HCEC 1CT (cell line): ENCODE measurements around the gene VSTM2L.

ENCODE experiments used
- DNase-seq: peaks from one replicate; pipeline ENCODE4 v3.0.0-alpha.2; 2017

VSTM2L gene

DNA sequence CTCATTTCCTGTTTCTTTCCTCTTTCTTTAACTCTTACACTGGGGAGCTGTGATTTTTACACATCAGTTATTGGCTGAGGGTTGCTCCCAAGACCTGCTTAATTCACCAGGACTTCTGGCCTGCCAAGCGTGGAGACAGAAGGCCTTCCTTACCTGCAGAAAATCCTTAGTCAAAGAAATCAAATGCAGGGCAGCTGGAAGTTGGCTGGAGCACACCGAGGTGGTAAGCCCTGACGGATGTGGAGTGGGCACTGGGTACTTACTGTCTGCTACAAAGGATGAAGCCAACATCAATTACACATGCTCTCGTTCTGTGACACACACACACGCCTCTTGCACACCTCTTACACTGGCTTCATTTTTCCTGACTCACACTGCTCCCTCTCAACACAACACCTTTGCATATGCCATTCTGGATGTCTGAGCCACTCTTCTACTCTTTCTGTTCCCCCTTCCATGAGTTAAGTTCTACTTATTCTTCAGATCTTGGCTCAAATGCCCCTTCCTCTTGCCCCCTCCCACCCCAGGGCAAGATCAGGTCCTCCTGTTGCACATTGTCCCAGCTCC lies 68.7 kb downstream of the VSTM2L start:
- no peak for DNase-seq

DNA sequence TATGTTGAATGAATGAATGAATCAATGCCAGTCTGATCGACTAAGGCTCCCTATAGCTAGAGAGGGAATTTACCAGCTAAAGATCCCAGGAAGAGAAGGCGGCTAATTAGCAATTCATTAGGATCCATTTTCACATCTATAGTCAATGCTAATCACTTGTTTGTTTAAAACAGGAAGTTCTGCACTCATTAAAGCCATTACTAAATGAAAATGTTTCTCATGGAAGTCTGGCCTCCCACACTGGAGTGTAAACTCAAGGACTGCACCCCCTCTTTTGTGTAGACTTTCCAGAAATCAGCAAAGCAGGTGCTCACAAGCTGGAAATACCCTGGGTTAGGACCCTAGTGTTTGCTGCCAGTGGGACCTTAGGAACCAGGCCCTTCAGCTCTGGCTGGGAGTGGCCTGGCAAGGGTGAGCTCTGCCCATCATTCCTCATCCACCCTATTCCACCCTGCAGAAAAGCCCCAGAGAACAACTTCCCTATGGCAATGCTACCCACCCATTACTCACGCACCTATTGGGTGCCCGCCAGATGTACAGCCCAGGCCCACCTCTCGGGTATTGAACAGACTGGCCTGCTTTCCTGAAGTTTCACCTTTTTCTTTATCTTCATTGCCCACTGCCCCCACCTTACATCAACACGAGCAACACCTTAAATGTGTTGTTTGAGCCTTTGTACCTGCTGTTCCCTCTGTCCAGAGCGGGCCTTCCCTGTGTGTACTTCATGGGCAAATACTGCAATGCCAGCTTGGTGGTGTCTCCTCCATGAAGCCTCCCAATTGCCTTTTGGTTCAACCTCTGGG lies 69.5 kb downstream of the VSTM2L start:
- DNase-seq, result no peak

DNA sequence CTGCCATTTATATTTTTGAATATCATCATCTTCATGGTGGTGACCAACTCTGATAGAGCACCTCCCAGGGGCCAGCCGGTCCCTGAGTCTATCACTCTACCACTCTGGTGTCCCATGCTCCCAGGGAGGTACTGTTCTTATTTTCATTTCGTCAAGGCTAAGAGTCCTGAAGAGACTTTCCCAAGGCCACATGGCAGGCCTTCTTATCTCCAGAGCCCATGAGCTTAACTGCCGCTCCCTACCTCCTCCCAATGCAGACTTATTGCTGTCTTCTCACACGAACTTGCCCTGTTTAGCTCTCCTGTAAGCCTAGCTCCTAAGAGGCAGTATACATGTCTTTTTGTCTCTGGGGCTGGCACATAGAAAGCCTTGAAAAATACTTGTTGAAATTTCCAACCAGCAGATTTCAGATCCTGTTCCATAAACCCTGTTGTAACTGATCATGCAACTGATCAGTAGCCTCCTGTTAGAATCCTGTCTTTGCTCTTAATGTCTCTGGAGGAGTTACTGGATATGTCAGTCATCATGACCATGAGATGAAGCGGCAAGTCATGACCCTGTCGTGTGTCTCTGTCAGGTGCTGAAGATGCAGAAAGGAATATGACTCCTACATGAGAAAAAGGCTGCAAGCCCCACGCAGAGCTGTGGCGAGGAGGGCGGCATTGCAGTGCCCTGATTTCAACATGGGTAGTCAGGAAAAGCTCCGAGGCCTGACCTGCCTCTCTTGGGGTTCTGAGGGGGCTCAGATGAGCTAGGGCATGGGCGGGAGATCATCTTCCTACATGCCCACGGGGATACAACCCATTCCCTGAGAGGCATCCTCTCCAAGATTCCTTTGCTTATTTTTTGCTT lies 70.4 kb downstream of the VSTM2L start:
- DNase-seq, result no peak

DNA sequence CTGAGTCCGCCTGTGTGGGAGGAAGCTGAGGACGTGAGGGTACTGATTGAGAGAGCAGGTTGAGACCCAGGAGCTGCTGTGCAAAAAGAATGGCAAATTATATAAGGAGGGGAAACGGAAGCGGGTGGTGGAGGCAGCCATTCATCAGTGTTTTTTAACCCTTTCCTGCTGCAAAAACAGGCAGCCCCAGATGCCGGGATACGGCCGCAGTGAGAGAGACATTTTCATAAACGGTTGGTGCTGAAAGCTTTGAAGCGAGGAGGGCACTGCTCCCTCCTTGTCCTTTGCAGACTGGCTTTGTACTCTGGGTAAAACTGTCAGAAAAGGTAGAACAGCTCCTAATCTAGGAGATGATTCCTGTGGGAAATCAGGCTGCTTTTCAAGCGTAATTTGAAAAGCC lies 74.0 kb downstream of the VSTM2L start:
- no peak for DNase-seq

DNA sequence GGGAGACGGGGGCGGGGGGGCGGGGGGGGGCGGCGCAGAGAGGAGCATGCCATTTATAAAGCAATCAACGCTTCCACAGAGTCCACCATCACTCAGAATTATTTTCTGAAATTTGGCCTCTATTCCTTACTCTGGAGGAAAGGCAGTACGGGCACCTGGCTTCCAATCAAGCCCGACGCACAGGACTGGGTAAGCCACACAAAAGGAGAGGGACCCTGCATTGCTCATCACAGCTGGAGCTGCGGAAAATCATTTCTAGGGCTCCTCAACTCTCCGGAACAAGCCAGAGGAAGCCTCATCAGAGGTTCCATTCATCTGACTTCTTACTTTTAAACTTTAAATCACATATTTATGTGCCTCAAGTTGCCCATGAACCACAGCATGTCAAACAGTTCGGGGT lies 74.4 kb downstream of the VSTM2L start:
- no peak for DNase-seq

DNA sequence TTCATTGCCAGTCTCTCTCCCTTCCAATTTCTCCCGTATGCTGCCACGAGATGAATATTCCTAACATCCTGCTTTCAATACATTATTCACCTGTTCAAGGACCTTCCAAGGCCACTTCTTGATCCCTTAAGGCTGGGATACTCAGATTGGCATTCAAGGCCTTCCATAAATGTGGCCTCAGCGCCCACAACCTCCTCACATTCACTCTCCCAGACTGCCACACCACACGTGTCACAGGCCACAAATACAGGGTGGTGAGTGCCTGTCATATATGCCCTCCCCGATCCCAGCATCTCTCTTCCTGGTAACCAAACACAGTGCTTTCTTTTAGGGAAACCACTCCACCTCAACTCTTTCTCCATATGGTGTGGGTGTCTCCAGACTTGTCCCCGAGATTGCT lies 74.9 kb downstream of the VSTM2L start:
- DNase-seq, result no peak

DNA sequence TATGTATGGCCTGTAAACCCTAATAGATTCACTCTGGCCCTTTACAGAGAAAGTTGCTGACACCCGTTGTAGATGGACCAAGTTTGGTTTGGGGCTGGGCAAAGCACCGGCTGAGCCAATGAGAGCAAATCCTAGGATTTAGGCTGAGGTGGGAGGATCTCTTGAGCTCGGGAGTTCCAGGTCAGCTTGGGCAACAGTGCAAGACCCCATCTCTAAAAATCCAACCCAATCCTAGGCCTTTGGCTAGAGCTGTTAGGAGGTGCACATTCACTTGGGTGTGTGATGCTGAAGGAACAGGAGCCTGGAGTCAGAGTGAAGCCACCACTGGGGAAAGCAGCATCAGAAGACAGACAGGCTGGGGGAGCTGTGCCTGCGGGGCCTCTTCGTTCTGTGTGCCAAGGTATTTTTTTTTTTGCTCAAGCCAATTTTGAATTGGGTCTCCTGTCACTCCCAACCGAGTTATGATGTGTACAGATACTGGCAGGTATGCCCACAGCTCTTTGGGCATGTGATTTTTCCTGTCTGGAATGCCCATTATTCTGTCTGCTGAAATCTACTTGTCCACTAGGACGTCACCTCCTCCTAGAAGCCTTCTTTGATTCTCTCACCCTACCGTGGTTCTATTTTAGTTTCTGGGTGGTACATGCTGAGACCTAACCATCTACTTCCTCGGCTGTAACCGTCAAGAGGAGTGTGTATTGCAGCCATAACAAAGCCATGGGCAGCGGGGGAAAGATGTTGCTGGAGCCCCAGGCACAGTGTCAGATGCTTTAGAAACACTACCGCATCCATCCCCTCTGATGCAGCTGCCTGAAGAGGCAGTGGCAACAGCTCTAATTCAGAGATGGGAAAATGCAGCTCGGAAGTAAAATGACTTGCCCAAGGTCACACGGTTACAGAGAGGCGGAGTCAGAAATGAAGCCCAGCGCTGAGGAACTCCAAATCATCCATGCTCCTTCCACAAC lies 76.4 kb downstream of the VSTM2L start:
- DNase-seq, result no peak

DNA sequence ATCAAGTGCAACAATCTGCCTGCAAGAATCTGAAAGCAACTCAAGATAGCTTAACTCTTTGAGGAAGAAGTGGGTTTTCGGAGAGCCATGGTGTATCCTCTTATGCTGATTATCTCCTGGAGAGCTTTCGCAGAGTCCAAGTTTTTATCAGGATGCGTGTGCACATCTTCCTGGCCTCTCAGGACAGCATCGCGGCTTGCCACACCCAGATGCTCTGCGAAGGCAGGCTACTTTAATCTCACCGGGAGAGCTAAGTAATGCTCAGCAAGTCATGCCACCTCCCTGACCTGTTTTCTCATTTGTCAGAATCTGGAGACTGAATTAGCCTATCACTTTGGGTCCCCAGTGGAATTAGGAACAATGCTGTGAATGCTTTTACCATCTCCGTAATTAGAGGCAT lies 77.5 kb downstream of the VSTM2L start:
- no peak for DNase-seq

DNA sequence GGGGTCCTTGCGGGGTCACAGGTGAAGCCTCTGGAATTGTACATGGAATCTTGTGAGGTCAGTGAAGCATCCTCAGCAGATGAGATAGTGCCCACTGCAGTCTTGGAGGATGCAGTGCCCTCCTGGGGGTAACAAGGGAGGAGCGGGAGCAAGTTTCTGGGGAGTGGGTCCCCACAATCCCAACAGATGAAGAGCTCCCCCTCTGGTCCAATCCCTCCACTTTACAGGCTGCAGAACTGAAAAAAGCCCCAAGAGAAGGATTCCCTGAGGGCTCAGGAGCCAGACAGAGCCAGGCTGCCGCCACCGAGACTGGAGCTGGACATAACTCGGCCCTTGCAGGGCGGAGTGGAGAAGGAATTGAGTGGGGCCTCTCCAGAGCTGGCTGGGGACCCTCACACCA lies 77.9 kb downstream of the VSTM2L start:
- no peak for DNase-seq

DNA sequence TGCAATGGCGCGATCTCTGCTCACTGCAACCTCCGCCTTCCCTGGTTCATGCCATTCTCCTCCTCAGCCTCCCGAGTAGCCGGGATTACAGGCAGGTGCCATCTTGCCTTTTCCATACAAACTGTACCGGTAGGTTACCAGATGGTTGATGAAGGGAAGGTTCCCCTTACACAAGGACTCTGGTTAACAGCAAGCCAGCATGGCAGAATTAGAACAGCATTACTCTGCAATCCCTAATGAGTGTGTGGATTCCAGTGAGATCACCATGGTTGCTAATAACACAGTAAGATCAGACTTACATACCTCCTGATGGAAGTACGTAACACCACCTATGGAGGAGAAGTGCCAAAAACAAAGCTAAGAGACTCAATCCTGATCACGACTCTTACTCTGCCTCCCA lies 78.6 kb downstream of the VSTM2L start:
- DNase-seq, result no peak

DNA sequence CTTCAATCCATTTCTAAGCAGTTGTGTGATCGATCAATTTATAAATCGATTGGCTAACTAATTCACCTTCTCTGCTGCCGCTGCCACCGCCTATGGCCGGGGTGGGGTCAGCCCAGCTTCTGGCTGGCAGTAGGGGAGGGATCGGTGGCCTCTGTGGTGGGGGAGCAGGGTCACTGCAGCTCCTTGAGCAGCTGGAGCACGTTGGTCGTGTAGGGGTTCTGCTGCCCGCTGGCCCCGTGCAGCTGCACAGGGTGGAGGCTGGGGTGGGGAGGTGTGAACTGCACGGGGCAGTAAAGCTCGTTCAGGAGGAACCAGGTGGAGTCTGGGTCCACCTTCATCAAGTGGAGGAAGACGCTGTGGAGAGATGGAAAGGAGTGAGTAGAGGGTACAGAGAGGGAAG lies 80.4 kb downstream of the VSTM2L start:
- DNase-seq, result no peak

DNA sequence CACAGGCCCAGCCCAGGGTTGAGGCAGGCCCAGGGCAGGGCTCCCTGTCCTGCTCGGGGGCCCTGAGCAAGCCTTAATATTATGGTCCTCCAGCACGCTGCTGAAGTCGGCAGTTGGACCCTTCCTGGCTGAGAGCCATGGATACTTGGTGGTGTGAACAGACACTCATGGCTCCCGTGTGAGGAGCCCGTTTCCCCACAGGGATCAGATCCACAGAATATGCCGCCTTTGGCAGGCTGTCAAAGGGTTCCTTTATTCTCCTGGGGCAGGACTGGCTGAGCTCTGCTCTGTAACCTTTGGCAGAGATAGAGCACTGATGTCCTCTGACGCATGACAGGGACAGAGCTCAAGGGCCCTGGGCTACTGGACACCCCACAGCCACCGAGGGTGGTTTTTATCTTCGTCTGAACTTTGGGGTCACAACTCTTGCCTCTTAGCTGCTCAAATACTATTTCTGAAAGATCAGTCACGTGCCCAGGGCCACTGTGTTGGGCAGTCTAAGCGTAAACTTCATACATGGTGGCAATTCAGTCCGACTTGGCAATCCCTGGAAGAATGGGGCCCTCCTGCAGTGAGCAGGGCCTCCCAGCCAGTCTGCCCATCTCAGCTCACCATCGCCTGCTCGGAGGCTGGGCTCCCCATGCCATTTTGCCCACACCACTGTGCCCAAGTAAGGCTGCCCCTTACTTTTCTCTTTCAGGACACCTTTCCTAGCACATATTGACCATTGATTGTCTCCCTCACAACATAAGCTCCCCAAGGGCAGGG lies 81.3 kb downstream of the VSTM2L start:
- no peak for DNase-seq

DNA sequence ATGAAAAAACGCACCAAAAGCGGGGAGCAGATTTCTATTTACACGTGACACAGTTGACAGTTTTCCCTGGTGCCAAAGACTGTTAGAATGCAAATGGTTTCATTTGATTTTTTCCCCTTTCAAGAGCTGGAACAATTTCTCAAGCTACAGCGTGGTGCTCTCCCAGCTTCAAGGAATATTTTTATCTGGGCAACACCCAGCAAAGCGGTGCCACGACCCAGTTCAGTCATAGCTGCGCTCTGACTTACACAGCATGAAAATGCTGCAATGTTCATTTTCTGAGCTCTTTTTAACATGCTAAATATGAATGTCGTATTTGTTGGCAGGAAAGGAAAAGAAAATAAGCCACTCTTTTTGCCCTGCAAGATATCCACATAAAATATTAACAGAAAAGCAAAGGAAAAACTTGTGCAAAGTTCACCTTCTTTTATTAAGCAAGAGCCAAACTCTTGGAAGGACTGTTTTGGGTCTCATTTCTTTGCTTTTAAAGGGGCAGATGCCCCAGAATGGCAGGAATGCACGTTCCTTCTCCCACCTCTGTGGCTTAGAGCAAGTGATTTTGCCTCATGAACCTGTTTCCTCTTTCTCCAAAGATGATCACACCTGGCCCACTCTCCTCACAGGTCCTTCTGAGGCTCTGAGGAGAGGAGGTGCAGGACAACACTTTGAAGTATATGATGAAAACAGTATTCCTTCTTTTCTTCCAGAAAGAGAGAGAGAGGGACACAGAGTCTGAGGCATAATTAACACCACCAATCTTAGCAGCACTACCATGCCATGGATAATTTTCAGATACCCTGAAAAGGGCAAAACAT lies 83.3 kb downstream of the VSTM2L start:
- no peak for DNase-seq

DNA sequence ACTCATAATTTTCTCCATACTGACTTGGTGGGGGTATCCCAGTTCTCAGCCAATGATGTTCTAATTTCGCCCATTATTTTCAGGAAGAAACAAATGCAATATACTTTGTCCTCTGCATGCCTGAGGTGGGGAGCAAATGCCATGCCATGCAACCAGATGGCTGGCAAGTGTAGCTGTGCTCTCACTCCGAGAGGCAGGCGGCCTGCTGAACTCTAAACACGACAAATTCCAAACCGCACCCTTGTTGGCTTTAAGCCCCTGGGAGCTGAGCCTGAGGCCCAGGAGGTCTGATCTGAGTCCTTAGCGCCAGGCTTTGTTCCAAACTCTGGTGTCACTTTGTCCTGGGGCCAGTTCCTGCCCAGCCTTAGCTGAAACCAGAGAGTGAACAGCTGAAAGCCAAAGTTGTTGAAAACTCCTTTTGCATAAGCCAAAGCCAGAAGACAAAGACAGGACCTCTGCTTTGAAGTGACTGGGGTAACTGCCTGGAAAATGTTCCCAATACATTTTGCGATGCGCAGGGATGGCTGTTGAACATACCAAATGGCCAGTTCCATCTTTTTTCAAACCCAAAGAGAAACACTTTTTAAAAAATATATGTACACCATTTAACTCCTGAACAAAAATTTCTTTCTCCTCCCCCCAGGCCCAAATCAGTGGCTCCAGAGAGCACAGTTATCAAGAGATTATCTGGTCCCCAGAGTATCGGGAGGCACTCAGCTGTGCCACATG lies 84.1 kb downstream of the VSTM2L start:
- no peak for DNase-seq

DNA sequence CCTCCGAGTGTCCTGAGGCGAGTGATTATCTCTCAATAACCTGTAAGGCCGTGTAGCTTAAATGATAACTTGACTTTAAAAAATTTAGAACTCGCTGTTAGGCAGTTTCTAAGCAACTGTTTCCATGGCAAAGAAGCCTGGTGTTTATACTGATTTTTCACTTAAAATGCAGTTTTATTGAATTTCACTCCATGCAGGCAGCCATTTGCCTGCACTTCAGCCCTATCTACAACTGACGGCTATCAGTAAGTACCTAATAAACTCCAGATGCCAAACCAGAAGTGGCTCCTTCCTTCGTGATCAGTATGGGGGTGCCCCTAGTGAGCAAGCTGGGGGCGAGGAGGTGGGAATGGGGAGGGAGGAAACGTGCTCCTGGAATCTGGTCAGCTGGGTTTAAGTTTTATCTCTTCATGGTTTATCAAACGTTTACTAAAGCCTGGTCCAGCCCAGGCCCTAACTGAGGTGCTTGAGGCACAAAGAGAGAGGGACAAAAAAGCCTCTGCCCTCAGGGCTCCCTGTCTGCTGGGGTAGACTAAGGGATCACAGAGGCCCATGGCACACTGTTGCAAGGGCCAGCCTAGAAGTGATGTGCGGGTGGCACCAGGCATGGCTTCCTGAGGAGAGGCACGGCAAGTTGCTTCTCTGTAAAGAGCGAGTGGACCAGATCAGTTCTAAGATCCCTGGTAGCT lies 84.8 kb downstream of the VSTM2L start:
- DNase-seq, result no peak

DNA sequence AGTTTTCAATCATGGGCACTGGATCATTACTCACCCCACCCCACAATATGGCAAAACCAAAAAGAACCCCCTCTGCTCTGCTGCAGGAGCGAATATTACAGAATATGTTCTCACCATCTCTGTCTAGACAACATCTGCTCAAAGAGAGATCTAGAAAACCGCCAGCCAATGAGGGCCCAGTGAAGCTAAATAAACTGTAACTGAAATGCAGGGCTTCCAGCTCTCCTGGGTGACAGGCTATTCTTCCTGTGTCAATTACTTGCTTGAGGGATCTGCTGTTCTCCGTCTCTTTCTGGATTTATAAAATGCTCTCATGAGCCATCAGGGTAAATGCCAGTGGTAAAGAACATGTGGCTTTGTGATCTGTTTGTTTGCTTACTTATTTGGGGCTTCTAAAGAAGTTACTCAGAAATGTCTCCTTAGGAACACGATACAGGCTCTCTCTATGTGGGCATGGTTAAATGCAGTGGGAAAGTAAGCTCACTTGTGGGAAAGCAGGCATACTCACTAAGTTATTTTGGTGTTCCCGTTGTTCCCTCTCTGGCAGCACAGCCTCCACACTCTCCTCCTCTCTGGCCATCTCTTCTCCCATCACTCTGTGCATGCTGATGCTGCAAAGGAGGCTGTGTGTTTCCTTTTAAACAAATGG lies 85.5 kb downstream of the VSTM2L start:
- DNase-seq, result no peak

DNA sequence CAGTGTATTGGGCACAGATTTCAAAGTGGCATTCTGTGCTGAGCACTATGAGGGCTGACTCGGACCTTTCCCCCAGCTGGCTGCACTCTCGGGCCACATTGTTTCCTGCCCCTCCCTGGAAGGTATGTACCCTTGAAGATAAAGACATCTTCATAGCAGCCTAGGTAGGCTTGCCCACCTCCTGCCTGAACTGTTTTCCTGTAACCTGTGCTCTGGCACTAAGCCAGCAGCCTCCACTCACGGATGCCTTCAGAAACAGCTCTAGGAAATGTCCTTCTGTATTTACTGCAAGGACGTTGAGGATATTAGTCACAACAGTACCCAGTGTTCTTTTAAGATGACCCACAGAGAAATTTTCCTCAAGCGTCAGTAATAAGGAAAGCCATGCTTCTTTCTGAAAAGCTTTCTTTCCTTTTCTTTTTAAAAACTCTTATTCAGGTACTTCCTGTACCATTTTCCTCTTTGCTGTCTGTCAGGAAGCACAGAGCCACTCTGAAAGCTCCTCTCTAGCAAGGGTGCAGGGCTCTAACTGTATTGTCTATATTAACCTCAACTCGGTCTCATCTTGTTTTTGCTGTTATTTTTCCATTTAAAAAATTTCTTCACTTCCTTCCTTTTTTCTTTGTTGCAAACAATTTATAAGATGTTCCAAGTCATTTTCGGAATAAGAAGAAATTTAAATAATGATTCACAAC lies 86.8 kb downstream of the VSTM2L start:
- peak; percentile 14 for DNase-seq

DNA sequence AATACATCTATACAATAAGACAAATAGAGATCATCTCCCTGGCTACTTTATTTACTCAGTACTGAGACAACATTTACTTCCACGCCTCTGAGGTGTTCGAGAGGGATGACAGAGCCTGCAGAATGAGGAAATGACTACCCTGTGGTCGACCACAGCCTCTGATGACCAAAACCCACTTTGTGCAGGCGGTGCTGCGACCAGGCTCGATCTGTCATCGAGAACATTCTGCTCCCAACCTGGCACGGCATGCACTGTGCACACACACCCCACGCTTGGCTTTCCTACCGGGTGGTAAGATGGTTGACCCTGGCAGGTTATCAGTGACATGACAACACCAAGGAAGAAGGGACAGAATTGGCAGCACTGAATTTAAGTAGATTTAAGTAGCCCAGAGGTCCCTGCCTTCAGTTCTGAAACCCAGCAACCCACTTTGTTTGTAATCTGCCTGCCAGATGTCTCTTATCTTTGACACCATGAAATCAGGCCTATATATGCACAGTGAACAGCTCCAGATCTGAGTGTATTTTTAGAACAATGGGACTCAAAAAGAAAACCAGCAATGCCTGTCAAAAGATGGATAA lies 87.7 kb downstream of the VSTM2L start:
- DNase-seq, result peak; percentile 81
